Stimulated activated CD8-positive, alpha-beta memory T cell treated with anti-CD3 and anti-CD28 coated beads, Interleukin-4, amount 100 ng/mL, for 4 hours (primary cell): ENCODE results near the gene DPH6.
A peak's percentile ranks its signal among the peaks of the same experiment; 100 is the strongest.
"Not testable (repeated sequence)": the region's sequence is repeated elsewhere in the genome, so short reads cannot be mapped to it uniquely, and the experiment has no call there.

Experiments used
- DNase-seq, 2 donors: peaks; one replicate each; pipeline ENCODE4 v3.0.0-alpha.2; 2020; ENCODE audit warnings: low read depth in 2 of 2, low spot score in 1 of 2

DPH6 gene, protein sequence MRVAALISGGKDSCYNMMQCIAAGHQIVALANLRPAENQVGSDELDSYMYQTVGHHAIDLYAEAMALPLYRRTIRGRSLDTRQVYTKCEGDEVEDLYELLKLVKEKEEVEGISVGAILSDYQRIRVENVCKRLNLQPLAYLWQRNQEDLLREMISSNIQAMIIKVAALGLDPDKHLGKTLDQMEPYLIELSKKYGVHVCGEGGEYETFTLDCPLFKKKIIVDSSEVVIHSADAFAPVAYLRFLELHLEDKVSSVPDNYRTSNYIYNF

DNA sequence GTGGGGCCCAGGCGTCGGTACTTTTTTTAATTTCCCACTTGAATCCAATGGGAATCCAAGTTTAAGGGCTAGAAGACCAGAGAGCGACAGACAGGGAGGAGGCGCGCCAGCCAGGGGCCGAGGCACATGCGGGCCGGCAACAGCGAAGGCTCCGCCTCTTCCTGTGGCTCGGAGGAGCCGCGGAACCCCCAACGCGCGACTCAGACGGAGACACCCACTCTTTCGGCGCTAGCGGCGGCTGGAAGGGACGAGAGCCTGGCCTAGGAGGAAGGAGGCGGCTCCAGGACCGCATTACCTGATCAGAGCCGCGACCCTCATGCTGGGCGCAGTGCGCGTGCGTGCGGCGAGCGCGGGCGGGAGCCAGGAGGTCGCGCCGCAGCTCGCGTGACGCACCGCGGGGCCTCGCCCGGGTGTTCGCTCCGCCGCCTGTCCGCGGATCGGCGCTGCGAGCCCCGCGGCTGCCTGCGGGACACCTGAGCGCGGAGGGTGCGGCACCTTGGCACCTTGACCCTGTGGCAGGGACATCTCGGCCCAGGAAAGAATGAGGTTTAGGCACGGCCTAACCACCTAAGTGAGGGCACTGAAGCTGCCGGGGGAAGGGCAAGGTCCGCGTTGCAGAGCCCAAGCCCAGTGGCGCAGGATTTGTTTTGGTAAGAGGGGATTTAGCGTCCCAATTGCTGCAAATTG lies at the start of gene DPH6:
Gene DPH6, minus strand, starts transcription at position 342 of the 687 bp plus-strand sequence. Its CDS starts 24 bp downstream, at position 318.
- peak; percentile 61 to 81 for DNase-seq

DNA sequence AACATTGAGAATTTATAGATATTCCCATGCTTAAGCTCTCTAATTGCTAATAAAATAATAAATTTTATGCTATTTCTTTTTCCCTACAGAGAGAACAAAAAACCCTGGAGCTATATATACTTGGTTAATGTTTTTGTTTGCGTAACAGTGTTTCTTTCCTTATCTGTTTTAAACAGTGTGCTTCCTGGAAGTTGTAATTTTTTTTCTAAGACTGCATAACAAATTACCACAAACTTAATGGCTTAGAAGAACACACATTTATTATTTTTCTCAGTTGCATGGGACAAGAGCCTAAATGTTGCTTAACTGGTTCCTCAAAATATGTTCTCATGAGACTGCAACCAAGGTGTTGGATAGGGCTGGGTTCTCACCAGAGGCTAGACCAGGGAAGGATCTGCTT lies 49.7 kb upstream of the DPH6 start:
- DNase-seq, result no peak

DNA sequence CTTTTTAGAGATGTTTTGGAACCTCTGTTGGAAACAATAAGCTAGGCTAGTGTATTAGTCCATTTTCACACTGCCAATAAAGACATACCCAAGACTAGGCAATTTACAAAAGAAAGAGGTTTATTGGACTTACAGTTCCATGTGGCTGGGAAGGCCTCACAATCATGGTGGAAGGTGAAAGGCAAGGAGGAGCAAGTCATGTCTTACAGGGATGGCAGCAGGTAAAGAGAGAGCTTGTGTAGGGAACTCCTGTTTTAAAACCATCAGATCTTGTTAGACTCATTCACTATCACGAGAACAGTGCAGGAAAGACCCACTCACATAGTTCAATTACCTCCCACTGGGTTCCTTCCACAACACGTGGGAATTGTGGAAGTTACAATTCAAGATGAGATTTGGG lies 46.0 kb upstream of the DPH6 start:
- not testable (repeated sequence) for DNase-seq

DNA sequence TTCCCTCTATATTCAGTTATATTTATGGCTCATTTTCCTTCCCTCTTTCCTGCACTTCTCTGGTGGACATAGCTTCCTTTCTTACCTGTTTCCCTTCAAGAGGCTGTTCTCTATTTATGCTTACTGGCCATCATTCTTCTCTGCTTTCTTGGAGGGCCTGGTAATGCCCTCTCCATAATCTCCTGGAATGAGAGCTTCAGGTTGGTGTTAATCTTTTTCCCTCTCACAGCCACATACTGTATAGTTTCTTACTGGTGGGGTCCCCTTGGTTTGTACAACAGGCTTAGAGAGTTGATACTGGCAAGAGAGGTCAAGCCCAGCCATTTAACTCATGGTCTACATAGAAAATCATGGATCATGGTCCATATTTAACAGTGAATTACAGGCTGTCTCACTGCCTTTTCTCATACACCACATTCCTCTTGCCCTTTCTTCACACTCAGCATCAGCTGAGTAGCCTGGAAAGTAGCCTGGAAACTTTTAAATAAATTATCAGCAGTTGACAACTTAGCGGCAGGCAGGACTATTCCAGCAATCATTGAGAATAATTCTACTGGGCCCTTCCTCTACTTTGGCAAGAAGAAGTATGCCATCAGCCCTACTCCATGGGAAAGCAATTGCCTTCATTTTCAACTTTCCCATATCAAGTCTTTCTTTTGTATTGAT lies 38.0 kb upstream of the DPH6 start:
- no peak for DNase-seq

DNA sequence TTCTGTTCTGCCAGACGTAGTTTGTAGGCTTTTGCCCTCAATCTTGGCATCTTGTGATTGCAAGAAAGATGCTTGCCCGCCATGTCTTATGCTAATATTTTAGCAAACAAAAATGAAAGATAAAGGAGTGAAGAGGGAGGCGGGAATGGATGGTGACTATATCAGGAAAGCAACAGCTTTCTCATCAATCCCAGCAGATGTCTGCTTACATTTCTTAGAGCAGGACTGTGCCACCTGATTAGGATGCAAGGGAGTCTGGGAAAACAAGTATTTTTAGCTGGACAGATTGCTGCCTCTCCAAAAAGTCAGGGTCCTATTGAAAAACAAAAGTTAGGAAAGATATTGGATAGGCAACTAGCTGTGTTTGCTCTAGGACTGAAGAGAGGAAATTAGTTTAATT lies 34.6 kb upstream of the DPH6 start:
- no peak for DNase-seq

DNA sequence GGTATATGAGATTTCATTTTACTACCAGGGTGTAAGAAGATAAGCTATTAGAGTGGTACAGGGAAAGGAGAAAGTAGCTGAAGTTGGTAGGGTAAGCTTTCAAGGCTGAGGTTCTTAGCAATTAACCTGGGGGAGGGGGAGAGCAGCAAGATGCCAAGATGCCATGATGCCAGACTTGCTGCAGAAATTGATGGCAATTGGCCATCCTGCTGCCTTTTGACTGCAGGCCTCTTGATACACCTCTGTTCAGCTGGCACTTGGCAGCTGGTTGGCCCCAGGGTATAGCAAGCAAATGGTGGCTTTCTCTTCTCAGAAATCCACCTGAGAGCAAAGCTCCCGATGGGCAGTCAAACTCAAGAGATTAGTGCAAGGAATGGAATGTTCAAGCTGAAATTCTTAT lies 21.4 kb upstream of the DPH6 start:
- no peak for DNase-seq

DNA sequence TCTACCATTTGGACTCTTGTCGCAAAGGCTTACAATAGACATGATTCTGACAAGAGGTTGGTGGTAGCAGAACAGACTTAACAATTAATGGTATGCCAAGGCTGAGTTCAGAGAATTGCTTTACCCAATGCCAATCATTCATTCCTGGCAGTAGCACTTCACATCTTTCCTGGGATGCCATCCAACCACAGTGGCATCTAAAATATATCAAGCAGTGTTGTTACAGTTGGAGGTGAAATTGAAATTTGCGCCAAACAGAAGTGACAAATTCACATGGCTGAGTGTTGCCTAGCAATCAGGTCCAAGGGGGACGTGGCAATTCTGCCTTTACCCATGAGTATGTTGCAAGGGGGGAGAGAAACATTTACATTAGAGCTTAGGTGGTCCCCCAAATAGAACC lies 21.0 kb upstream of the DPH6 start:
- no peak for DNase-seq

DNA sequence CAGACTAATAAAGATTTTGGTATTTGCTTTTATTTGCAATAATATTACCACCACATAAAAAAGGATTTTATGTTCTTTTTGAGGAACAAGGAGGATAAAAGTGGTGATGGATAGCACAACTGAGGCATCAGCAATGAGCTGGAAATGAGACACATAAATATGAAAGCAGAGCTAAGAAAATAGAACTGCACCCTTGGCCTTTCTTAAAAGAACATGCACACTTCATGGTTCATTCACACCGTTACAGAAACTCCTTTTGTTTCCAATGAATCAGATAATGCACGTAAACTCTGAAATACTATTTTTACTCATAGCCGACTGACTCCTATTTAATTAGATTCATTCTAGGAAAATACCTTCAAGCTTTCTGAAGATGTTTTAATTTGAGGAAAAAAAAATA lies 19.9 kb upstream of the DPH6 start:
- DNase-seq, result no peak

DNA sequence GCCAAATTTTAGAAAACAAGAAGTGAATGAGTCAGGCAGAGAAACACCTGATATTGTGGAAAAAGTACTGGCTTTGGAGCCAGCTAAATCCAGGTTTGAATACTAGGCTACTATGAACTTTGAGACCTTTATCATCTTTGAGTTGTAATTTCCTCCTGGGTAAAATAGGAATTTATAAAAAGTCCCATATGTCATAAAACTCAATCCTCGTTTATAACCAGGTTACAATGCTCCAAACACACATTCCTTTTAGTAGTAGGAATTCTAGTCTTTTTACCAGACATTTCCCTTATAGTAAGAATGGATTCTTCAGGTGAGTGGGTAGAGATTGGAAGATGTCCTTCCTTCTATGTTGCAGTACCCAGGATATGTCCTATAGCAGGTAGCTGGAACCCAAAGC lies 16.7 kb upstream of the DPH6 start:
- no peak for DNase-seq

DNA sequence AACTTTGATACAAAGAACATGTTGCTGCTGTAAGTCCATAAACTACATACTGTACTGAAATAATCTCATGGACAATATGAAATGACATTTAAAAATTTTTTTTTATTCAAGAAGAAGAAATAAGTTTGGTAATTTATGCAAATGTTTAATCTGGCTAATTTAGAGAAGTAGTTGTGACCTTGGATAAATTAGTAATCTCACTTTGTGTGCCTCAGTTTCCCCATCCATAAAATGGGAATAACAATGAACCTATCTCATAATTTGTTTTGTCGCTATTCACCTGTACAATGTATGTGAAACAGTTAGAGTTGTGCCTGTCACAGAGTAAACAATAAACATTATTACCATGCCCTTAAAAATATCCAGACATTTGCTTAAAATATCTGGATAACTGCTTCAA lies 15.3 kb upstream of the DPH6 start:
- DNase-seq, result no peak

DNA sequence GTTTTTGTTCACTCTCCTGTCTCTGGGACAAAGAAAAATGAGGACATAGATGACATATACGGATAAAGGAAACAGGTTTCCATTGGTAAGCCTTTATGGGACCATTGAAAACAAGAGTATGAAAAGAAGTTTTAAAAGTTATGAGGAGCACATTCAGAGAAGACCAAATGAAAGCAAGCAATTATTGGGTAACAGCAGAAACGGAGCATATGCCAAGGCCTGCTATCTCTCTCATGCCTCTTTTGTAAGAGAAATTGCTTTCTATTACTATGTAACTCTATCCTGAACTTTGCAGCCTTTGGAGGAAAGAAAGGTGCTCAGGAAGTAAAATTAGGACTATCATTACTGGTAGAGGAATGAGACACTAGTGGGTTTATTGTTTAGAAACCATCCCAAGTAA lies 14.9 kb upstream of the DPH6 start:
- no peak for DNase-seq

DNA sequence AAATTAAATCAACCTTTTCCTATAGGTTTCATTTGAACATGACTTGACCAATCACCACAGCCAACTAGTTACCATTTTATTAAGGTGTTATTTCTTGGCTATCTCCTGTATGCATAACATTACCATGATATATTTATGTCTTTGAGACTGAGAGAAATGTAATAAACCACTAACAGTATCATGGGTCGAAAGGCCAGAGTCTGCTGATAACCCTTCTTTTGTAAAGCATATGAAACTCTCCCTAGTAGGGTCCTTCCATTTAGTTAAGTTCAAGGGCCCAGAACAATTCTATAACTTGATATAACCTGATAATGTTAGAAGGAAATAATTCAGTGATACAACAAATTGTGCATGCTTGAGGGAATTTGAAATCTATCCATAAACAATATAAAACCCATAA lies 14.3 kb upstream of the DPH6 start:
- DNase-seq, result no peak

DNA sequence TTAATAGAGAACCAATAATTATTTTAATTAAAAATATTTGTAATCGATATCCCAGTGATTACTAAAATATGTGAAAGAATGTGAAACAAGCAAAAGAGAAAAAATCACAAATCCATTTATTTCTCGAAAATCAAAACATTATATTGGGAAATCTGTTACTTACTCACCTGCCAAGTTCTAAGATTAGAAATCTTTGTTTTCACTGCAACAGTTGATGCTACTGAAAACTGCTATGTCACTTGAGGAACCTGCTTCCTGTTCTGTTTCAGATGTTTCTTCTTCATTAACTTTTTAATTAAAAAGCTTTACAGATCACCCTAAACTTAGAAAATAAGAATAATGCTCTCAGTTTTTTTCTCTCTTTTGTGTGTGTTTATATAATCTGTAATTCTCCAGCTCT lies 13.7 kb upstream of the DPH6 start:
- DNase-seq, result no peak

DNA sequence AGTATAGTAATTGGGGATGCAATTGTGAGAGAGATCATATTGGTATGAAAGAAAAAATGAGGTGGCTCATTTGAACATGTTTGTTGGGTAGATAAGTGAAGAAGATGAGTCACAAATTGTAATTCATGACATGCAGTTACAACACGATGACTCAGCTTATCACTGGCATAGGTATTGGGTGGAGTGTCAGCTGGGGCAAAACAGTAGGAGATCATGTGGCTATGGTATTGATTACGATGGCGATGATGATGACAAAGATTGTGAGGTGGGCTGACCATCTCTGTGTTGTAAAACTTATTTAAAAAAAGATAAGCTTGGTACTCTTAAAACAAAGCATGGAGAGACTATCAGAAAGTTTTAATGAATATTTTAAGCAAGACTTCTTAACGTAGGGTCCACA lies 11.6 kb upstream of the DPH6 start:
- DNase-seq, result no peak

DNA sequence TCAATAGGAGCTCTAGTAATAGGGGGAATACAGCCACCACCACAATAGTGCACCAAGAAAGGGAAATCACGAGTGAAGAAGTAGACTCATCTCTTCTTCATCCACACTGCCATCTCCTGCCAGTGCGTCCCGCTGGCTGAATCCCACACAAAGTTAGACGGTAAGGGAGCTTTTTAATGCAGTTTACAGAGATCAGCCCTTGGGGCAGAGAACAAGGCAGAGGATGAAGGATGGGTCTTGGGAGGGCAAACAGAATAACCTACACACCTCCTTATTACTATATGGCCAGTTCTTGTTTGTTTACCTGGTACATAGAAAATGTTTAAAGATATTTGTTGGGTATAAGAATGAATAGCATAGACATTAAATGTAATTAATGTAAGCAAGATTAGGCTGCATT lies 11.0 kb upstream of the DPH6 start:
- DNase-seq, result no peak

DNA sequence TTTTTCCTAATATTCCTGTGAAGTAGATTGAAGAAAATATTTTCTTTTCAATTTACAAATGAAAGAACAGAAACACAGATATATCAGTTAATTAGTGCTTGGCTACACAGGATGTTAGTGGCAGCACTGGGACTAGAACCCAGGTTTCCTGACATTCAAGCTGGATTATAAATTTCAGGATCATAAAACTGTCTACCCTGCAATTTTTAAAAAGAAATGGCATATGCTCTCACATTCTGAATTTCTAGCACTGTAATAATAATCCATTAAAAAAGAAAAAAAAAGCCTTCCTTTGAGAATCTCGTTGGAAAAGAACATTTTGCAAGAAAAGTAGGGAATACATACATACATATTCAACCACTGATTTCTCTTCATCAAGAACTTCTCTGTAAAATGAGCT lies 9.3 kb upstream of the DPH6 start:
- no peak for DNase-seq

DNA sequence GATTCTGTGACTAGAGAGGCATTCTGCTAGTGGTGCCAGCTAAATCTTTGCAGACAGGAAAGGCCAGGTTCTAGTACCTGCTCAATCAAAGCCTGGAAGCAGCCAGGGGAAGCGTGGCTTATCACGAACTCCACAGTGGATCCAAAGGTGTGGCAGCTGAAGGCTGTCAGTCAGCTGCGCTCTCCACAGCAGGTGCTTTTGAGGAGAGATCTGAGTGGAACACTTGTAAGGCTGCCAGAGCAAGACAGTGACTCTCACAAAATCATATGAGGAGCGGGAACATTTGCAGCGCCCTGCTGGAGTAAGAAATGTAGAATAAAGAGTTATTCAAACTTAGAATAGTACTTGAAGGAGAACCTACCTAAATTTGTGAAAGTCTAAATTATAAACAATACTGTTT lies 5.0 kb upstream of the DPH6 start:
- no peak for DNase-seq

DNA sequence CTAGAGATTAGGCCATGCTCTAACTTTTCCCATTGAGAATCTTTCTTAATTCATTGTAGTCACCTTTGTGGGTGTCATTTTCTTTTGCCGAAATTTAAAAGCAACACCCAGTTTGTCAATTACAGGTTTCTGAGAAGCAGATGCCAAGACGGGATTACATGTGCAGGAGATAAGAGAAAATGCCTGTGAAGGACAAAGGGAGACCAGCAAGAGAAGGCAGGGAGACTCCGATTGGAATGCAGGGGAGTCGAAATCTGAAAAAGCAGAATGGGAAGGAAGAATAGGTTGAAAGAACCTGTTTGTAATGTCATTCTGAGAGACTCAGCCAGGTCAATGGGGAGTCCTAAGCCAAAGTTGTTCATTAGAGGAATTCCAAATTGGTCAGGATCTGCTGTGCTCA lies 3.6 kb upstream of the DPH6 start:
- DNase-seq, result no peak

DNA sequence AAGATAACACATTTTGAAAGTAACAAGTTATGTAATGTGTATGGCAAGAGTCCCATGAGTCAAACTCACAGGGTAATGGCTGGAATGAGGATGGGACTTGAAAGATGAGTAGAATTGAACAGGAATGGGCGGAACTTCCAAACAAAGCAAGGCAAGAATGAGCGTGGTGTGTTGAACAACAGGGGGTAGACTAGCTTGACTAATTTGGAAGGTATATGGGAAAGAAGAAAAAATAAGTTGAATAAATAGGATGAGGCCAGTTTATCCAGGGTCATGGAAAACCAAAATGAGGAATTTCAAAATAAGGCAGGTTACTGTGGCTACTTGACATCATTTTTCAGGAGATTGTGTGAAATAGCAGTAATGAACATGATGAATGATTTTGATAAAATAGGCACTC lies 2.5 kb upstream of the DPH6 start:
- DNase-seq, result no peak

DNA sequence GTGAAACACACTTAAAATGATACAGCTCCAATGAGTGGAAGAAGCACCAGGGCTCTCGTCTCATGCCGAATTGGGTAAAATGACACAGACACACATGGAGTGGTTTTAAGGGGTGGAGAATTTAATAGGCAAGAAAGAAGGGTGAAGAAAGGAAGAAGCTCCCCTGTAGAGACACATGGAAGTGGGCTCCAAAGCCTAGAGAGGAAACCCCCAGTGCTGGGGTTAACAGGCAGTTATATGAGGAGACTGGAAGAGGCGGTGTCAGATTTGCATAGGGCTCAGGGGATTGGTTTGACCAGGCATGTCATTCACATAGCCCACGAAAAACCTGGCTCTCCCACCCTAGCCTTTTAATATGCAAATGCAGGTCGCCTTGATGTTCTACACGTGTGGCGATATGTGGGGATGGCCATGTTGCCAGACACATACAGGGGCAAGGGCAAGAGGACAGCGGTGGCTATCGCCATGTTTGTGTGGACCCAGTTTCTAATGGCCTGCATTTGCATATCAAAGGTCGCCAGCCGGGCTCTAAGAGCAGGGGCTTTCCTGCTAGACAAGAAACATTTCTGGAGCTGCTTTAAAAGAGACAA lies 1.9 kb upstream of the DPH6 start:
- DNase-seq, result no peak

DNA sequence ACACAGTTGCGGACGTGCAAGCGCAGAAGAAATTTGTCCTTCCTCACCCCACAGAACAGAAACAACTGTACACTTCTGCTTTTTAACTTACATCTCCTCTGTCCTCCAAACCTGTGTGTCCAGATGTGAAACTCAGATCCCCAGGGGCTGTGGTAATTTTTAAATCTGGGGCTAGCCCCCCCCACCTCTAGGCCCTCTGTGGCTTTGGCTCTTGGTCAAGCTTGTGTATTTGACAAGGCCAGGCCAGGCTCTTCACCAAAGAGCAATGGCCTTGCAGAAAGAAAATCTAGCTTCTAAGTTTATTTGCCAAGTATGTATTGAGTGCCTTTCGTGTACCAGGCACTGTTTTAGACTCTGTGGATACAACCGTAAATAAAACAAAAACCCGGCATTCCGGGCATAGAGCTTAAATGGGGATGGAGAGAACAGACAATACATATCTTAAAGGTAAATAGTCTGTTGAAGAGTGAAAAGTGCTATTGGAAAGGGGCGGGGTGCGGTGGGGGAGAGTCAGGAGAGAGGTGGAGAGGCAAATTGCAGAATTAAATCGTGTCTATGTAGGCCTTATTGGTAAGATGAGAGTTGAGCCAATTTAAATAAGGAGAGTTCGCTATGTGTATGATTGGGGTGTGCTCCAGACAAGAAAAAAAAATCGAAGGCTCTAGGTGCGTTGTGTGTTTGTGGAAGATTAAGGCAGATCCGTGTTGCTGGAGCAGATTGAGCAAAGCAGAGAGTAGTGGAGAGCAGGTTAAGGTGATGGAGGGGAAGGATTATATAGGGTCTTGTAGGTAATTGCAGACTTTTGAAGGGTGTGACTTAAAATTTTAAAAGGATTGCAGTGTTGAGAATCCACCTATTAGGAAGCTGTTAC lies 781 bp upstream of the DPH6 start:
- DNase-seq, result no peak
